Measurements from ENCODE around the gene PPP1R37. TPM values are rescaled to one million over a fixed set of nuclear protein-coding genes. Genes with fewer than 3 reads are reported as not detected.

Gene PPP1R37
- total RNA-seq, 1 experiment from 2014 or later = 45.7 TPM

- Mint-ChIP-seq H3K9me3 (ENCODE audit: low read depth, unreplicated experiment) (no peaks in the 10 kb centered on the region), H3K4me3 (ENCODE audit: low read depth, unreplicated experiment) (no peak overlapping the region), H3K36me3 (ENCODE audit: insufficient read depth, unreplicated experiment) (peaks cover 38% of the 10 kb centered on the region), H3K4me1 (ENCODE audit: low read depth, unreplicated experiment) (peaks cover 28% of the 10 kb centered on the region), H3K27me3 (ENCODE audit: unreplicated experiment) (peaks cover 13% of the 10 kb centered on the region), H3K27ac (ENCODE audit: unreplicated experiment) (no peak overlapping the region)
- no peak for DNase-seq
- intact Hi-C loops (cut with micrococcal nuclease; ENCODE audit: unreplicated experiment) = no loop called here
- CTCF ChIA-PET = interaction anchor here (0.6 kb wide), 1 partner anchor 154 kb away, joined by 4 read pairs; no protein-coding TSS in a partner anchor
- no peak for TF ChIP-seq CTCF (IDR thresholded peaks at IDR 0.05; ENCODE audit: unreplicated experiment)
- BruUV-seq (replicated peaks) = no TSS peak
These were observed 59.7 kb downstream of the PPP1R37 start for GRCh38 chr19:45152504-45153338.

GRCh38 chr19:45153339-45154063, 60.5 kb downstream of the PPP1R37 start:
- intact Hi-C loops (cut with micrococcal nuclease; ENCODE audit: unreplicated experiment) = no loop called here
- Mint-ChIP-seq H3K27ac (ENCODE audit: unreplicated experiment) (peak overlapping the region; percentile 75), H3K36me3 (ENCODE audit: insufficient read depth, unreplicated experiment) (peaks cover 44% of the 10 kb centered on the region), H3K4me3 (ENCODE audit: low read depth, unreplicated experiment) (peak overlapping the region; percentile 20), H3K27me3 (ENCODE audit: unreplicated experiment) (peaks cover 21% of the 10 kb centered on the region), H3K4me1 (ENCODE audit: low read depth, unreplicated experiment) (peaks cover 28% of the 10 kb centered on the region), H3K9me3 (ENCODE audit: low read depth, unreplicated experiment) (no peaks in the 10 kb centered on the region)
- BruUV-seq (replicated peaks) = no TSS peak
- no peak for DNase-seq
- TF ChIP-seq CTCF (IDR thresholded peaks at IDR 0.05; ENCODE audit: unreplicated experiment) = no peak
- CTCF ChIA-PET = interaction anchor here (0.6 kb wide), 2 partner anchors 154 to 1702 kb away, joined by 4 read pairs; no protein-coding TSS in a partner anchor

GRCh38 chr19:45154064-45154827, 61.3 kb downstream of the PPP1R37 start:
- Mint-ChIP-seq H3K4me3 (ENCODE audit: low read depth, unreplicated experiment) (peak overlapping the region; percentile 20), H3K27ac (ENCODE audit: unreplicated experiment) (peak overlapping the region; percentile 75), H3K9me3 (ENCODE audit: low read depth, unreplicated experiment) (no peaks in the 10 kb centered on the region), H3K27me3 (ENCODE audit: unreplicated experiment) (peaks cover 25% of the 10 kb centered on the region), H3K4me1 (ENCODE audit: low read depth, unreplicated experiment) (peaks cover 28% of the 10 kb centered on the region), H3K36me3 (ENCODE audit: insufficient read depth, unreplicated experiment) (peaks cover 51% of the 10 kb centered on the region)
- CTCF ChIA-PET = interaction anchor here (0.5 to 1.5 kb wide), 6 partner anchors 17 to 1702 kb away, joined by 3 to 11 read pairs (median 4); partner anchors contain the start of genes BLOC1S3 and TRAPPC6A
- intact Hi-C loops (cut with micrococcal nuclease; ENCODE audit: unreplicated experiment) = no loop called here
- peak; percentile 78 for DNase-seq
- no peak for TF ChIP-seq CTCF (IDR thresholded peaks at IDR 0.05; ENCODE audit: unreplicated experiment)
- BruUV-seq (replicated peaks) = no TSS peak

GRCh38 chr19:45156011-45156630, 63.1 kb downstream of the PPP1R37 start:
- H3K9me3 Mint-ChIP-seq (ENCODE audit: low read depth, unreplicated experiment) = no peaks in the 10 kb centered on the region
- intact Hi-C loops (cut with micrococcal nuclease; ENCODE audit: unreplicated experiment) = no loop called here

More at GRCh38 chr19:45156011-45156630, 63.1 kb downstream of the PPP1R37 start:
- TF ChIP-seq CTCF (IDR thresholded peaks at IDR 0.05; ENCODE audit: unreplicated experiment) = no peak
- CTCF ChIA-PET = no interaction called here
- DNase-seq = no peak
- H3K27me3 Mint-ChIP-seq (ENCODE audit: unreplicated experiment) = peaks cover 25% of the 10 kb centered on the region
- no peak overlapping the region for H3K27ac Mint-ChIP-seq (ENCODE audit: unreplicated experiment)
- peaks cover 42% of the 10 kb centered on the region for H3K4me1 Mint-ChIP-seq (ENCODE audit: low read depth, unreplicated experiment)
- peaks cover 65% of the 10 kb centered on the region for H3K36me3 Mint-ChIP-seq (ENCODE audit: insufficient read depth, unreplicated experiment)
- BruUV-seq (replicated peaks) = no TSS peak
- H3K4me3 Mint-ChIP-seq (ENCODE audit: low read depth, unreplicated experiment) = no peak overlapping the region

All from Calu3 (cell line).